Activated effector memory CD4-positive, alpha-beta T cell treated with Interleukin-2 at 50 U/mL for 16 hours (primary cell): ENCODE data around the gene KBTBD6.
"Not testable (repeated sequence)": the region's sequence is repeated elsewhere in the genome, so short reads cannot be mapped to it uniquely, and the experiment has no call there.

Experiments used
- DNase-seq: peaks from one replicate; pipeline ENCODE4 v3.0.0-alpha.2; 2020

KBTBD6 gene

DNA sequence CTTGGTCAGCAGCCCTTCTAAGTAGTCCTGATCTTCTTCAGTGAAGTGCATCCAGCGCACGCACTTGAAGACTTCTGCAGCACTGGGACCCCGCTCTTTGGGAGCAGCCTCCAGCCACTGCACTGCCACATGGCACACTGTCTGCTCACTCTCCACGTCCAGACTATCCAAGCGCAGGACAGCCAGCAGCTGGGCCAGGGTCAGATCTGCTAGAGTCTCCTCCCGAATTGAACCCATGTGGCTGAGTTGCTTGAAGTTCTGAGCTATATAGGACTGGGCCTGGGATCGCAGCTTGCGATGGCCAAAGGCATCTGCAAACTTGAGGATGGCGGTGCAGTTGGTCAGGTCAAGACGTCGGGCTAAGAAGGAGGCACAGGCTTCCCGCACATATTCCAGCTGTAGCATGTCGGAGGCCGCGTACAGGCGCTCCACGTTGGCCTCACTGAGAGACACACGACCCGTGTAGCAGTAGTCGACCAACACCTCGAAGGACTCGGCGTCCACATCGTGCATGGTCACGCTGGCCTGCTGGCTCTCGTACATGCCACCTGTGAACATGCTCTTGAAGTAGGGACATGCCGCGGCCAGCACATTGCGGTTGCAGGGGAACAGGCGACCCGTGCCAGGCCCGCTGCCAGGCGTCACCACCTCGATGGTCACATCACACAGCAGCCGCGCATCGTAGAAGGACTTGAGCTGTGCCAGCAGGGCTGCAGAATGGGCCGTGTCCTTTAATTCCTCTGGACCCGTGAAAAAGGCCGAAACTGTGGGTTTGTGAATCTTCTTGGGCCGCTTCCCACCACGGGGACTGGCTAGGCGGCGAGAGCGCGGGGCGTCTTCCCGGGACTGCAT, 716 bp downstream of the KBTBD6 start:
- not testable (repeated sequence) for DNase-seq

DNA sequence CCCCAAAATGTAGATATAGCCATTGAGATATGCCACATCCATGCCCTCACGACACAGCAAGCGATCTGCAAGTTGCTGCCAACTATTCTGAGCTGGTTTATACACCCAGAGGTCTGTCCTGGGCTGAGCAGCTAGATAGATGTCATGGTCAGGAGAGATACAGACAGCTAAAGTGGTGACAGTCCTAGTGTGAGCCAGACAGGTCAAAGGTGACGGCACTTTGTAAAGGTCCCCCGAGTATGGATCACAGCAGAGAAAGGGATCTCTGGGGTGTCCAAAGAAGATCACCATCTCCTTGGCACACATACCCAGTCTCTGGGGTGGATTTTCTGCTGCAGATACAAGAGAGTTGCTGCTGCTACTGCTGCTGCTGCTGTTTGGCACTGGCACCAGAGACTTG, 1.4 kb downstream of the KBTBD6 start:
- not testable (repeated sequence) for DNase-seq

DNA sequence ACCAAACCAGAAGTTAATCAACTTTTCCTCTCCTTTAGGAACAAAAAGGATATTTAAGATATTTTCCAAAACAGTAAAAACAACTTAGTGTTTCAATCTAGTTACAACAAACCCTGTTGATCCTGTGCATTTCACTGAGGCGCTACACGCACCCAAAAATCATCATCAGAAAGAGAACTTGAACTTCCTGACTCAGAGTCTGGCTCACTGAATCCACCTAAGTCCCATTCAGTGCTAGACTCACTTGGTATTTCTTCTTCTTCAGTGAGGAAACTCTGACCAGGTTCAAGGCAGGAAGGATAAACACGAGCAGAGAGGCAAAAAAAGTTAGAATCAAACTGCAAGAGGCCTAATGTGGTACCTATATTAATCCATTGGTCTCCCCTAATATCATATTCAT, 2.2 kb downstream of the KBTBD6 start:
- no peak for DNase-seq

- no peak for DNase-seq
Measured at GRCh38 chr13:41127701-41128100, 4.9 kb downstream of the KBTBD6 start.

DNA sequence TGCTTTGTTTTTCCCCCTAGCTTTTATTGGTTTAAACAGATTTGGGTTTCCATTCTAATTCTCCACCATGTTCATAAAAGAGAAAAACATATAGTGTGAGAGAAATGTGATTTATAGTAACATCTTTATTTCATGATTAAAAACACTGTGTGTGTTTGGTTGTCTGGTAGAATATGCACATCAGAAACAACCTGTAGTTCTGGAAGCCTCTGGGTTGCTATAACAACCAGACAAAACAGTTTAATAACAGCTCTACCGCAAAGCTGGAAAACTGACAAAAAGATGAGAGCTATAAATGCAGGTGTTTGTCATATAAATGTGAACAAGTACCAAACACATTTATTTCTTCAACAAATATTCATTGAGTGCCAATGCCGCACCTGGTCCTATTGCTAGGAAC, 9.8 kb downstream of the KBTBD6 start:
- no peak for DNase-seq

GRCh38 chr13:41117869-41118268, 14.7 kb downstream of the KBTBD6 start:
- DNase-seq = no peak

- no peak for DNase-seq
Measured at GRCh38 chr13:41111454-41111853, 21.1 kb downstream of the KBTBD6 start.

DNA sequence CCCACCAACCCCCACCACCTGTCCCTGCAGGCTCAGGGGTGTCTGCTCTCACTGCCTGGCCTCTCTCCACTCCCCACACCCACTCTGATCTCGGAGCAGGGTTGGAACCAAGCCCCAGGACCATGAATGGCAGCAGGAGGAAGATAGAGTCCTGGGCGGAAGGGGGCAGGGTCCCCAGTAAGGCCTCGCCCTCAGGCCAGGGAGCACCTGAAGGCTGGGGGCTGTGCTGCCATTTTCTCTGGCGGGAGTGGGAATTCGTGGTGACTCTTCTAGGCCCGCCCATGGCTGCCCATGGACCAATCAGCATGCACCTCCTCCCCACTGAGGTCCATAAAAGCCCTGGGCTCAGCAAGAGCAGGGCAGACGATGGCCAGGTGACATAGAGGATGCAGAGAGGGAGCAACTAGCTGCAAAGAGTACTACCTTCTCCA, 25.0 kb downstream of the KBTBD6 start:
- DNase-seq = no peak

GRCh38 chr13:41107104-41107571, 25.5 kb downstream of the KBTBD6 start:
- no peak for DNase-seq

GRCh38 chr13:41099986-41100385, 32.6 kb downstream of the KBTBD6 start:
- no peak for DNase-seq

DNA sequence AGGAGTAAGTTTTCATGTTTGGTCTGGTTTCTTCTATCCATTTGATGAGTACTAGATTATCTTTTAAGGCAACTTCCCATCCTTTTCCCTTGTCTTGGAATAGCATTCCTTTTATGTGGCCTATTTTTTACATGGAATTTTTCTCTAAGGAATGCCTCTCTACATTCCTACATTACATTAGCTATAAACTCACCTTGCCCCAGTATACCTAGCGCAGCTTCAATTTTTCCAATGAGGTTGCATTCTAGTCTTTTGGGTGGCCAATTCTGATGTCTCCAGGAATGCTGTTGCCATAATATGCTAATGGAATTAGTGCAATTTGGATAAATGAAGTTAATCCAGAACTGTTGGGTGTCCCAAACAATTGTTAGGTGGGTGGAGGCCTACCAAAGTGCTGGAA, 33.8 kb downstream of the KBTBD6 start:
- no peak for DNase-seq

DNA sequence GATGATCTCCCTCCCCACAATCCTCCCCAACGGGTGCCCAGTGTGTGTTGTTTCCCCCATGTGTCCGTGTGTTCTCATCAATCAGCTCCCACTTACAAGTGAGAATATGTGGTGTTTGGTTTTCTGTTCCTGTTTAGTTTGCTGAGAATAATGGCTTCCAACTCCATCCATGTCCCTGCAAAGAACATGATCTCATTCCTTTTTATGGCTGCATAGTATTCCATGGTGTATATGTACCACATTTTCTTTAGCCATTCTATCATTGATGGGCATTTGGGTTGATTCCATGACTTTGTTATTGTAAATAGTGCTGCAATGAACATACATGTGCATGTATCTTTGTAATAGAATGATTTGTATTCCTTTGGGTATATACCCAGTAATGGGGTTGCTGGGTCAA, 36.9 kb downstream of the KBTBD6 start:
- DNase-seq = not testable (repeated sequence)

DNA sequence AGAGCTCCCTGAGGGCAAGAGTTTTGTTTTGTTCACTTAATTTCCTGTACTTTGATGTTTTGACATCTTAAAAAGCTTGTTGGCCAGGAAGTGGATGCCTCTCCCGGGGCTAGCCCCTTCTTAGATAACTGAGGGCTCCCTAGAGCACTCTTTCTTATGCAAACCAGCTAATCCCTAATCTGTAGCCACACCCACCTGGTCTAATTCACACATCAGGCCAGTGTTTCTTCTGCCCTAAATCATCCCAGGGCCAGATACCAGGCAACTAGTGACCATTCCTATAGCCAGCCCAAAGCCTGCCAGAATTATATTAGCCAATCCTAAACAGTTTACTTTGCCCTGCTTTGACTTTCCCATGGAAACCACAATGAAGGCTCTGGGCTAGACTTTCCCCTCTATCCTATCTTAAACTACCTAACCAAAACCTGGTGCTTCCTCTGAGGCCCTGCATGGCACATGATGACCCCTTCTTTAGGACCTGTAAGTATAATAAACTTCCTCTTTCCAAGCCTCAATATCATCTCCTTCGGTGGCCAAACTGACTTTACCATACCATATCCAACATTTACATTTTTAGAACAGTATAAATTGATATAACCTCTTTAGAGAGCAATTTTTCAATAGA, 46.5 kb downstream of the KBTBD6 start:
- DNase-seq = no peak

DNA sequence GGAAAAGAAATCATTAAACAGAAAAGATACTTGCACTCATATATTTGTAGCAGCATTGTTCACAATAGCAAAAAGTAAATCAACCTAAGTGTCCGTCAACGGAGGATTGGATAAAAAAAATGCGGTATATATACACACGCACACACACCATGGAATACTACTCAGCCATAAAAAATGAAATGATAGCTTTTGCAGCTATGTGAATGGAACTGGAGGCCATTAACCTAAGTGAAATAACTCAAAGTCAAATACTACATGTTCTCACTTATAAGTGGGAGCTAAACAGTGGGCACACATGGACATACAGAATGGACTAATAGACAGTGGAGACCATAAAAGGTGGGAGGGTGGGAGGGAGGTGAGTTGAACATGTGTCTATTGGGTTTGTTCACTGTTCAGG, 52.9 kb downstream of the KBTBD6 start:
- DNase-seq = no peak
